ENCODE data around the gene DGKD. TPM values are rescaled to one million over a fixed set of nuclear protein-coding genes. Genes with fewer than 3 reads are reported as not detected.

Gene DGKD
- total and polyA plus RNA-seq, 2 donors (not counting 1 experiment from before 2014, with no cell fraction given): 224 to 396 TPM

DNA sequence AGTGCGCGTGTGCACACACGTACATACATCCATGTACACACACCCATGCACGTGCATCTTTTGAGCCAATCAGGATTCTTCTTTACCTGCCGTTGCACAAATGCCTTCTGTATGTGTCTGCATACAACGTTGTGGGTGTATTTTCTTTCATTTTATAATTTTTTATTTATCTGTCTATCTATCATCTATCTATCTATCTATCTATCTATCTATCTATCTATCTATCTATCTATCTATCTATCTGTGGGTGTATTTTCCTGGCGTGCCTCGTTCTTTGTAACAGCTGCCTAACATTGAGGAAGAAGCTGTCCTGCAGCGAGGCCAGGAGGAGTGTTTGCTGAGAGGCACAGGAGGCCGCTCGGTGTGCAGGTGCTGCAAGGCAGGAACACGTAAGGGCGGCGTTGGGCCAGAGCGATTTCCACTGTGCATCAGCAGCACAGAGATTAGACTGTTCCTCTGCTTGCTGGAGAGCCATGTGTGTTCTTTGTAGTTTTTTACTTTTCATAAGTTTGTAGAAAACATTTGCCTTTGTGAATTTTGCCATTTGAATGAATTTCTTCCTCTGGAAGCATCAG lies 84.4 kb downstream of the DGKD start:
- Histone ChIP-seq H3K36me3 (replicated peaks in 1 of 2; ENCODE audit: control extremely low read depth in 1 of 2, control insufficient read depth in 1 of 2, extremely low read depth in 1 of 2, insufficient read depth in 2 of 2, low read length in 1 of 2) (peaks cover 11 to 92% of the 10 kb centered on the region in 2 experiments), H3K4me1 (ENCODE audit: control insufficient read depth in 2 of 2, insufficient read depth in 2 of 2, low read length in 2 of 2) (peaks cover 15 to 16% of the 10 kb centered on the region in 2 donors), H3K27ac (ENCODE audit: low read length in 2 of 2) (no peak overlapping the region), H3K27me3 (replicated peaks in 1 of 4; ENCODE audit: control extremely low read depth in 1 of 4, control insufficient read depth in 3 of 4, insufficient read depth in 4 of 4, low read length in 3 of 4) (no peaks in the 10 kb centered on the region), H3K4me3 (ENCODE audit: control extremely low read depth in 1 of 5, extremely low read depth in 1 of 5, insufficient read depth in 1 of 5, low read depth in 2 of 5, low read length in 4 of 5) (no peak overlapping the region), H2AFZ (ENCODE audit: insufficient read depth, low read depth, low read length, poor library complexity, severe bottlenecking) (no peak overlapping the region), H3K79me2 (ENCODE audit: control insufficient read depth, insufficient read depth, low read length) (peaks cover 95% of the 10 kb centered on the region), H3K4me2 (replicated peaks; ENCODE audit: low read depth, low read length, poor library complexity, severe bottlenecking) (no peak overlapping the region), H3K9me3 (ENCODE audit: control extremely low read depth in 1 of 3, control insufficient read depth in 2 of 3, insufficient read depth in 1 of 3, low read length in 2 of 3) (no peaks in the 10 kb centered on the region), H4K20me1 (ENCODE audit: control insufficient read depth, insufficient read depth, low read length, poor library complexity, severe bottlenecking) (peaks cover 88% of the 10 kb centered on the region), H3K9ac (ENCODE audit: low read length) (no peak overlapping the region)
- no peak for DNase-seq
- ChIA-PET CTCF (interaction anchor here (1.1 to 16.7 kb wide), 3 partner anchors 18 to 35 kb away, joined by 3 to 426 read pairs (median 3); no protein-coding TSS in a partner anchor), POLR2A (no interaction called here)
- intact Hi-C loops (cut with micrococcal nuclease): no loop called here
- no peak for ATAC-seq (ENCODE audit: low read depth)
- Mint-ChIP-seq H3K27ac (no peak overlapping the region), H3K27me3 (no peaks in the 10 kb centered on the region), H3K4me1 (peaks cover 35% of the 10 kb centered on the region), H3K9me3 (ENCODE audit: insufficient read depth) (no peaks in the 10 kb centered on the region), H3K4me3 (no peak overlapping the region)
- WGBS (ENCODE audit: insufficient coverage): 100% methylated on average over 7 of the region's 15 CpGs
- TF ChIP-seq CTCF (IDR thresholded peaks at IDR 0.05): no peak
- no peak for TF ChIP-seq EZH2 (IDR thresholded peaks at IDR 0.05; ENCODE audit: borderline replicate concordance, insufficient read depth, low read depth, low read length, poor library complexity, severe bottlenecking)

GRCh38 chr2:233439191-233439590 lies 84.9 kb downstream of the DGKD start:
- Histone ChIP-seq H2AFZ (ENCODE audit: insufficient read depth, low read depth, low read length, poor library complexity, severe bottlenecking) (no peak overlapping the region), H3K4me1 (ENCODE audit: control insufficient read depth in 2 of 2, insufficient read depth in 2 of 2, low read length in 2 of 2) (peaks cover 15 to 20% of the 10 kb centered on the region in 2 donors), H3K36me3 (replicated peaks in 1 of 2; ENCODE audit: control extremely low read depth in 1 of 2, control insufficient read depth in 1 of 2, extremely low read depth in 1 of 2, insufficient read depth in 2 of 2, low read length in 1 of 2) (peaks cover 11 to 96% of the 10 kb centered on the region in 2 experiments), H3K9ac (ENCODE audit: low read length) (no peak overlapping the region), H3K27me3 (replicated peaks in 1 of 4; ENCODE audit: control extremely low read depth in 1 of 4, control insufficient read depth in 3 of 4, insufficient read depth in 4 of 4, low read length in 3 of 4) (no peaks in the 10 kb centered on the region), H3K27ac (ENCODE audit: low read length in 2 of 2) (no peak overlapping the region), H4K20me1 (ENCODE audit: control insufficient read depth, insufficient read depth, low read length, poor library complexity, severe bottlenecking) (peaks cover 90% of the 10 kb centered on the region), H3K4me3 (ENCODE audit: control extremely low read depth in 1 of 5, extremely low read depth in 1 of 5, insufficient read depth in 1 of 5, low read depth in 2 of 5, low read length in 4 of 5) (no peak overlapping the region), H3K79me2 (ENCODE audit: control insufficient read depth, insufficient read depth, low read length) (peaks cover 96% of the 10 kb centered on the region), H3K4me2 (replicated peaks; ENCODE audit: low read depth, low read length, poor library complexity, severe bottlenecking) (no peak overlapping the region), H3K9me3 (ENCODE audit: control extremely low read depth in 1 of 3, control insufficient read depth in 2 of 3, insufficient read depth in 1 of 3, low read length in 2 of 3) (no peaks in the 10 kb centered on the region)
- ChIA-PET POLR2A (interaction anchor here (0.9 kb wide), 1 partner anchor 21 kb away, joined by 4 read pairs; no protein-coding TSS in a partner anchor), CTCF (interaction anchor here (1.0 to 16.7 kb wide), 3 partner anchors 20 to 130 kb away, joined by 3 to 426 read pairs (median 5); no protein-coding TSS in a partner anchor)
- no peak overlapping the region for H3K4me3 Mint-ChIP-seq
- TF ChIP-seq CTCF (IDR thresholded peaks at IDR 0.05) (no peak), EZH2 (IDR thresholded peaks at IDR 0.05; ENCODE audit: borderline replicate concordance, insufficient read depth, low read depth, low read length, poor library complexity, severe bottlenecking) (no peak)
- ATAC-seq (ENCODE audit: low read depth) (no peak), DNase-seq (no peak)
- WGBS (ENCODE audit: insufficient coverage): 96% methylated on average over 6 of the region's 9 CpGs
- peaks cover 36% of the 10 kb centered on the region for H3K4me1 Mint-ChIP-seq
- no peaks in the 10 kb centered on the region for H3K27me3 Mint-ChIP-seq
- H3K27ac Mint-ChIP-seq: no peak overlapping the region
- intact Hi-C loops (cut with micrococcal nuclease): no loop called here
- H3K9me3 Mint-ChIP-seq (ENCODE audit: insufficient read depth): no peaks in the 10 kb centered on the region
